Activated CD4-positive, CD25-positive, alpha-beta regulatory T cell treated with anti-CD3 and anti-CD28 coated beads, Interleukin-2, amount 50 U/mL, for 16 hours (primary cell): ENCODE measurements around the gene CCKAR.

ENCODE experiments used
- DNase-seq: peaks from one replicate; pipeline ENCODE4 v3.0.0-alpha.2; 2020; ENCODE audit warnings: low read depth, low spot score

The CCKAR gene

GRCh38 chr4:26490960-26491284 is 638 bp upstream of the CCKAR start:
- DNase-seq: no peak

- no peak for DNase-seq
Measured at GRCh38 chr4:26489101-26489985, 941 bp downstream of the CCKAR start.

- no peak for DNase-seq
Measured at GRCh38 chr4:26485684-26486083, 4.6 kb downstream of the CCKAR start.

- no peak for DNase-seq
Measured at GRCh38 chr4:26484516-26484915, 5.8 kb downstream of the CCKAR start.

- no peak for DNase-seq
Measured at GRCh38 chr4:26484032-26484515, 6.2 kb downstream of the CCKAR start.

GRCh38 chr4:26482508-26483462 is 7.5 kb downstream of the CCKAR start:
- no peak for DNase-seq

GRCh38 chr4:26478330-26478729 is 12.0 kb downstream of the CCKAR start:
- DNase-seq: no peak

GRCh38 chr4:26476545-26476944 is 13.7 kb downstream of the CCKAR start:
- DNase-seq: no peak

GRCh38 chr4:26475716-26476115 is 14.6 kb downstream of the CCKAR start:
- no peak for DNase-seq

GRCh38 chr4:26474551-26474950 is 15.7 kb downstream of the CCKAR start:
- DNase-seq: no peak

GRCh38 chr4:26473893-26474292 is 16.4 kb downstream of the CCKAR start:
- DNase-seq: no peak

- no peak for DNase-seq
Measured at GRCh38 chr4:26471890-26472289, 18.4 kb downstream of the CCKAR start.

GRCh38 chr4:26468977-26469376 is 21.3 kb downstream of the CCKAR start:
- no peak for DNase-seq

- no peak for DNase-seq
Measured at GRCh38 chr4:26468283-26468949, 21.9 kb downstream of the CCKAR start.

GRCh38 chr4:26467724-26468123 is 22.6 kb downstream of the CCKAR start:
- no peak for DNase-seq

GRCh38 chr4:26466578-26467270 is 23.6 kb downstream of the CCKAR start:
- DNase-seq: no peak

- DNase-seq: no peak
Measured at GRCh38 chr4:26464420-26465095, 25.7 kb downstream of the CCKAR start.

- no peak for DNase-seq
Measured at GRCh38 chr4:26463386-26463785, 26.9 kb downstream of the CCKAR start.

GRCh38 chr4:26462874-26463273 is 27.4 kb downstream of the CCKAR start:
- DNase-seq: no peak

GRCh38 chr4:26459756-26460530 is 30.3 kb downstream of the CCKAR start:
- DNase-seq: no peak
